GM23338 (cell line): ENCODE data around the gene OIP5. TPM values are rescaled to one million over a fixed set of nuclear protein-coding genes. Genes with fewer than 3 reads are reported as not detected.

Experiments
- ATAC-seq: fragments of 200-7000 bp; cut with Tn5 transposase; 3 replicates; pipeline ENCODE4 v1.9.1; 2020
- DNase-seq: peaks from one replicate; pipeline ENCODE4 v3.0.0-alpha.2; 2015; ENCODE audit warnings: low spot score
- H2AFZ ChIP-seq: fragments of 200-600 bp; sonication (generic); 2 replicates; pipeline ENCODE4 v1.8.0; 2016; ENCODE audit warnings: antibody characterized with exemption, mild to moderate bottlenecking, moderate library complexity
- H3F3A ChIP-seq: fragments of 200-600 bp; sonication (generic); replicated peaks from 2 replicates; pipeline ENCODE4 v1.8.0; 2017; ENCODE audit warnings: antibody characterized with exemption, mixed run types, low read depth
- H3K27ac ChIP-seq: fragments of 200-600 bp; sonication (generic); 2 replicates; pipeline ENCODE4 v1.6.1; 2016; ENCODE audit warnings: low read depth
- H3K27me3 ChIP-seq: fragments of 200-600 bp; sonication (generic); 2 replicates; pipeline ENCODE4 v1.8.0; 2016; ENCODE audit warnings: mild to moderate bottlenecking, mixed run types, moderate library complexity; ENCODE audit not compliant: insufficient read depth
- H3K36me3 ChIP-seq: fragments of 200-600 bp; sonication (generic); 2 replicates; pipeline ENCODE4 v1.8.0; 2016; ENCODE audit warnings: mild to moderate bottlenecking; ENCODE audit not compliant: insufficient read depth
- H3K4me1 ChIP-seq: fragments of 200-600 bp; sonication (generic); 2 replicates; pipeline ENCODE4 v1.8.0; 2016; ENCODE audit warnings: mild to moderate bottlenecking, moderate library complexity; ENCODE audit not compliant: insufficient read depth
- H3K4me2 ChIP-seq: fragments of 200-600 bp; sonication (generic); 2 replicates; pipeline ENCODE4 v1.7.1; 2017; ENCODE audit warnings: mixed run types
- H3K4me3 ChIP-seq: fragments of 200-600 bp; sonication (generic); 2 replicates; pipeline ENCODE4 v1.6.1; 2016; ENCODE audit warnings: mixed run types
- H3K79me2 ChIP-seq: fragments of 200-600 bp; sonication (generic); replicated peaks from 2 replicates; pipeline ENCODE4 v1.8.0; 2017; ENCODE audit warnings: mild to moderate bottlenecking; ENCODE audit not compliant: insufficient read depth
- H3K9me2 ChIP-seq: fragments of 200-600 bp; sonication (generic); 2 replicates; pipeline ENCODE4 v1.8.0; 2017; ENCODE audit not compliant: insufficient read depth
- H4K20me1 ChIP-seq: fragments of 200-600 bp; sonication (generic); replicated peaks from 2 replicates; pipeline ENCODE4 v1.8.0; 2017; ENCODE audit warnings: mild to moderate bottlenecking; ENCODE audit not compliant: insufficient read depth
- H3K27ac Mint-ChIP-seq: 2 replicates; pipeline ENCODE4 v1.8.0; 2020; ENCODE audit warnings: inconsistent platforms, mild to moderate bottlenecking, moderate library complexity, mixed read lengths
- H3K27me3 Mint-ChIP-seq: 3 replicates; pipeline ENCODE4 v1.8.0; 2022; ENCODE audit warnings: low read depth, mild to moderate bottlenecking, moderate library complexity, mixed read lengths, inconsistent platforms; ENCODE audit not compliant: insufficient read depth, poor library complexity
- H3K36me3 Mint-ChIP-seq: 3 replicates; pipeline ENCODE4 v1.8.0; 2021; ENCODE audit warnings: low read depth, mild to moderate bottlenecking, inconsistent platforms, moderate library complexity, mixed read lengths
- H3K4me1 Mint-ChIP-seq: 3 replicates; pipeline ENCODE4 v1.8.0; 2020; ENCODE audit warnings: mild to moderate bottlenecking, inconsistent platforms, mixed read lengths
- H3K4me3 Mint-ChIP-seq: 3 replicates; pipeline ENCODE4 v1.8.0; 2021; ENCODE audit warnings: moderate library complexity, mild to moderate bottlenecking, inconsistent platforms, mixed read lengths
- H3K9me3 Mint-ChIP-seq: 3 replicates; pipeline ENCODE4 v1.8.0; 2020; ENCODE audit warnings: moderate library complexity, mild to moderate bottlenecking, inconsistent platforms, mixed read lengths
- CREB1 ChIP-seq: fragments of 250-450 bp; sonication (Bioruptor Pico); IDR thresholded peaks from 2 replicates; pipeline ENCODE4 v1.5.0; 2020; ENCODE audit warnings: low read depth, mild to moderate bottlenecking, moderate library complexity
- CTCF ChIP-seq, 2 experiments: fragments of 200-600 bp in 1 of 2; sonication (generic) in 1 of 2; conservative IDR thresholded peaks; 2 replicates each; pipeline versions ENCODE4 v1.5.1 to v1.6.1; 2016 to 2017; ENCODE audit warnings: antibody characterized with exemption in 2 of 2, low read depth in 2 of 2, mild to moderate bottlenecking in 2 of 2, moderate library complexity in 1 of 2
- EZH2 ChIP-seq: fragments of 200-600 bp; sonication (generic); IDR thresholded peaks from one replicate; pipeline ENCODE4 v1.8.0; 2017; ENCODE audit warnings: antibody characterized with exemption, mild to moderate bottlenecking, low read depth; ENCODE audit not compliant: unreplicated experiment
- EZH2phosphoT487 ChIP-seq: fragments of 200-600 bp; sonication (generic); IDR thresholded peaks from one replicate; pipeline ENCODE4 v1.8.1; 2018; ENCODE audit warnings: antibody characterized with exemption; ENCODE audit not compliant: unreplicated experiment
- JUNB ChIP-seq: IDR thresholded peaks from one replicate; pipeline ENCODE4 v1.6.1; 2016; ENCODE audit warnings: antibody characterized with exemption; ENCODE audit not compliant: unreplicated experiment
- NANOG ChIP-seq: IDR thresholded peaks from 2 replicates; pipeline ENCODE4 v1.6.1; 2016; ENCODE audit warnings: antibody characterized with exemption, borderline replicate concordance
- POLR2AphosphoS5 ChIP-seq: IDR thresholded peaks from 2 replicates; pipeline ENCODE4 v1.6.1; 2016; ENCODE audit warnings: antibody characterized with exemption, low read depth
- STAT1 ChIP-seq: IDR thresholded peaks from one replicate; pipeline ENCODE4 v1.6.1; 2016; ENCODE audit warnings: antibody characterized with exemption; ENCODE audit not compliant: unreplicated experiment
- ZNF114 ChIP-seq: fragments of 250-450 bp; sonication (Bioruptor Pico); IDR thresholded peaks from 2 replicates; pipeline ENCODE4 v1.5.0; 2020; ENCODE audit warnings: mild to moderate bottlenecking, moderate library complexity
- ZNF331 ChIP-seq: fragments of 250-450 bp; sonication (Bioruptor Pico); IDR thresholded peaks from 2 replicates; pipeline ENCODE4 v1.5.0; 2020; ENCODE audit warnings: low read depth, mild to moderate bottlenecking, moderate library complexity
- ZNF462 ChIP-seq: fragments of 250-450 bp; sonication (Bioruptor Pico); IDR thresholded peaks from 2 replicates; pipeline ENCODE4 v1.5.0; 2020; ENCODE audit warnings: mild to moderate bottlenecking, moderate library complexity
- polyA plus RNA-seq: library from polyadenylated mRNA; unstranded; fragments of >200 nt; fragmentation: Nextera tagmentation; extraction: Ambion mirVana; gene quantifications from 2 replicates; pipeline ENCODE4 v1.2.1, GENCODE V29; 2016
- total RNA-seq: library from RNA; depleted of rRNA; stranded (reverse); fragments of >200 nt; shearing (Covaris generic); gene quantifications from 2 replicates; pipeline ENCODE4 v1.2.3, GENCODE V29; 2014
- TF ChIP-seq, protein P1 (sequence below): IDR thresholded peaks from 2 replicates; pipeline ENCODE4 v1.6.1; 2016; ENCODE audit warnings: antibody characterized with exemption
- TF ChIP-seq, protein P2 (sequence below): IDR thresholded peaks from one replicate; pipeline ENCODE4 v1.6.1; 2018; ENCODE audit warnings: antibody characterized with exemption; ENCODE audit not compliant: unreplicated experiment

Gene OIP5
- total and polyA plus RNA-seq, 2 experiments from 2014 or later, result 61.1 to 71.7 TPM

- H3K4me3 ChIP-seq, result no peak overlapping the region
- Mint-ChIP-seq H3K4me1 (no peaks in the 10 kb centered on the region), H3K27me3 (peaks cover 4% of the 10 kb centered on the region), H3K9me3 (no peaks in the 10 kb centered on the region), H3K4me3 (no peak overlapping the region), H3K27ac (no peak overlapping the region), H3K36me3 (peaks cover 88% of the 10 kb centered on the region)
- peaks cover 19% of the 10 kb centered on the region for H3K79me2 ChIP-seq
- peaks cover 7% of the 10 kb centered on the region for H4K20me1 ChIP-seq
- H3F3A ChIP-seq, result no peaks in the 10 kb centered on the region; the same call in 1 of the 2 replicates
- no peak for TF ChIP-seq ZNF114 (CRISPR knock-in tag)
- TF ChIP-seq, protein P1, sequence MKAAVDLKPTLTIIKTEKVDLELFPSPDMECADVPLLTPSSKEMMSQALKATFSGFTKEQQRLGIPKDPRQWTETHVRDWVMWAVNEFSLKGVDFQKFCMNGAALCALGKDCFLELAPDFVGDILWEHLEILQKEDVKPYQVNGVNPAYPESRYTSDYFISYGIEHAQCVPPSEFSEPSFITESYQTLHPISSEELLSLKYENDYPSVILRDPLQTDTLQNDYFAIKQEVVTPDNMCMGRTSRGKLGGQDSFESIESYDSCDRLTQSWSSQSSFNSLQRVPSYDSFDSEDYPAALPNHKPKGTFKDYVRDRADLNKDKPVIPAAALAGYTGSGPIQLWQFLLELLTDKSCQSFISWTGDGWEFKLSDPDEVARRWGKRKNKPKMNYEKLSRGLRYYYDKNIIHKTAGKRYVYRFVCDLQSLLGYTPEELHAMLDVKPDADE, result no peak
- TF ChIP-seq CTCF (conservative IDR thresholded peaks at IDR 0.05; ENCODE audit: low read depth in 2 of 2), result no peak
- TF ChIP-seq JUNB, result no peak
- TF ChIP-seq, protein P2, sequence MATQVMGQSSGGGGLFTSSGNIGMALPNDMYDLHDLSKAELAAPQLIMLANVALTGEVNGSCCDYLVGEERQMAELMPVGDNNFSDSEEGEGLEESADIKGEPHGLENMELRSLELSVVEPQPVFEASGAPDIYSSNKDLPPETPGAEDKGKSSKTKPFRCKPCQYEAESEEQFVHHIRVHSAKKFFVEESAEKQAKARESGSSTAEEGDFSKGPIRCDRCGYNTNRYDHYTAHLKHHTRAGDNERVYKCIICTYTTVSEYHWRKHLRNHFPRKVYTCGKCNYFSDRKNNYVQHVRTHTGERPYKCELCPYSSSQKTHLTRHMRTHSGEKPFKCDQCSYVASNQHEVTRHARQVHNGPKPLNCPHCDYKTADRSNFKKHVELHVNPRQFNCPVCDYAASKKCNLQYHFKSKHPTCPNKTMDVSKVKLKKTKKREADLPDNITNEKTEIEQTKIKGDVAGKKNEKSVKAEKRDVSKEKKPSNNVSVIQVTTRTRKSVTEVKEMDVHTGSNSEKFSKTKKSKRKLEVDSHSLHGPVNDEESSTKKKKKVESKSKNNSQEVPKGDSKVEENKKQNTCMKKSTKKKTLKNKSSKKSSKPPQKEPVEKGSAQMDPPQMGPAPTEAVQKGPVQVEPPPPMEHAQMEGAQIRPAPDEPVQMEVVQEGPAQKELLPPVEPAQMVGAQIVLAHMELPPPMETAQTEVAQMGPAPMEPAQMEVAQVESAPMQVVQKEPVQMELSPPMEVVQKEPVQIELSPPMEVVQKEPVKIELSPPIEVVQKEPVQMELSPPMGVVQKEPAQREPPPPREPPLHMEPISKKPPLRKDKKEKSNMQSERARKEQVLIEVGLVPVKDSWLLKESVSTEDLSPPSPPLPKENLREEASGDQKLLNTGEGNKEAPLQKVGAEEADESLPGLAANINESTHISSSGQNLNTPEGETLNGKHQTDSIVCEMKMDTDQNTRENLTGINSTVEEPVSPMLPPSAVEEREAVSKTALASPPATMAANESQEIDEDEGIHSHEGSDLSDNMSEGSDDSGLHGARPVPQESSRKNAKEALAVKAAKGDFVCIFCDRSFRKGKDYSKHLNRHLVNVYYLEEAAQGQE, result no peak
- no peak for TF ChIP-seq NANOG
- TF ChIP-seq ZNF462, result no peak
- no peak for TF ChIP-seq ZNF331 (CRISPR knock-in tag)
- no peak for TF ChIP-seq EZH2
- no peak for TF ChIP-seq STAT1
- no peak for TF ChIP-seq CREB1
- TF ChIP-seq POLR2AphosphoS5, result no peak
- no peak for TF ChIP-seq EZH2phosphoT487
- H3K27ac ChIP-seq, result no peak overlapping the region
- no peak overlapping the region for H2AFZ ChIP-seq
- ATAC-seq (no peak), DNase-seq (no peak)
- H3K27me3 ChIP-seq, result no peaks in the 10 kb centered on the region
- H3K4me1 ChIP-seq, result no peaks in the 10 kb centered on the region
- peaks cover 80% of the 10 kb centered on the region for H3K36me3 ChIP-seq
- no peak overlapping the region for H3K4me2 ChIP-seq
- no peaks in the 10 kb centered on the region for H3K9me2 ChIP-seq
Measured at GRCh38 chr15:41347236-41347635, 14.8 kb upstream of the OIP5 start.
